ENCODE measurements around the gene NAGPA. TPM values are rescaled to one million over a fixed set of nuclear protein-coding genes. Genes with fewer than 3 reads are reported as not detected.

Gene NAGPA
- total RNA-seq, 1 experiment from 2014 or later, result 12.5 TPM

- ChIA-PET POLR2A (interaction anchor here (1.0 kb wide), 1 partner anchor 20 kb away, joined by 4 read pairs; no protein-coding TSS in a partner anchor), CTCF (no interaction called here)
- ATAC-seq (no peak), DNase-seq (ENCODE audit: low spot score) (no peak)
- Mint-ChIP-seq H3K4me3 (no peak overlapping the region), H3K27ac (no peak overlapping the region), H3K27me3 (ENCODE audit: low read depth) (no peaks in the 10 kb centered on the region; the same call in 1 of the 2 replicates), H3K9me3 (peaks cover 3% of the 10 kb centered on the region; the same call in 1 of the 2 replicates), H3K4me1 (no peaks in the 10 kb centered on the region), H3K36me3 (no peaks in the 10 kb centered on the region)
- TF ChIP-seq ARID4B (CRISPR knock-in tag; IDR thresholded peaks at IDR 0.05; ENCODE audit: borderline replicate concordance), result no peak
- TF ChIP-seq MXD4 (CRISPR knock-in tag; IDR thresholded peaks at IDR 0.05; ENCODE audit: borderline replicate concordance), result no peak
- TF ChIP-seq CDX4 (CRISPR knock-in tag; IDR thresholded peaks at IDR 0.05; ENCODE audit: borderline replicate concordance), result no peak
- no peak for TF ChIP-seq AFF4 (CRISPR knock-in tag; IDR thresholded peaks at IDR 0.05; ENCODE audit: borderline replicate concordance)
- no peak for TF ChIP-seq E2F1 (CRISPR knock-in tag; IDR thresholded peaks at IDR 0.05)
- no peak for TF ChIP-seq SOX15 (CRISPR knock-in tag; IDR thresholded peaks at IDR 0.05)
- no peak for TF ChIP-seq ZNF416 (CRISPR knock-in tag; IDR thresholded peaks at IDR 0.05)
- no peak for TF ChIP-seq ZNF317 (CRISPR knock-in tag; IDR thresholded peaks at IDR 0.05; ENCODE audit: borderline replicate concordance, low read depth)
- no peak for TF ChIP-seq MYBL2 (CRISPR knock-in tag; IDR thresholded peaks at IDR 0.05)
- TF ChIP-seq, protein P1, sequence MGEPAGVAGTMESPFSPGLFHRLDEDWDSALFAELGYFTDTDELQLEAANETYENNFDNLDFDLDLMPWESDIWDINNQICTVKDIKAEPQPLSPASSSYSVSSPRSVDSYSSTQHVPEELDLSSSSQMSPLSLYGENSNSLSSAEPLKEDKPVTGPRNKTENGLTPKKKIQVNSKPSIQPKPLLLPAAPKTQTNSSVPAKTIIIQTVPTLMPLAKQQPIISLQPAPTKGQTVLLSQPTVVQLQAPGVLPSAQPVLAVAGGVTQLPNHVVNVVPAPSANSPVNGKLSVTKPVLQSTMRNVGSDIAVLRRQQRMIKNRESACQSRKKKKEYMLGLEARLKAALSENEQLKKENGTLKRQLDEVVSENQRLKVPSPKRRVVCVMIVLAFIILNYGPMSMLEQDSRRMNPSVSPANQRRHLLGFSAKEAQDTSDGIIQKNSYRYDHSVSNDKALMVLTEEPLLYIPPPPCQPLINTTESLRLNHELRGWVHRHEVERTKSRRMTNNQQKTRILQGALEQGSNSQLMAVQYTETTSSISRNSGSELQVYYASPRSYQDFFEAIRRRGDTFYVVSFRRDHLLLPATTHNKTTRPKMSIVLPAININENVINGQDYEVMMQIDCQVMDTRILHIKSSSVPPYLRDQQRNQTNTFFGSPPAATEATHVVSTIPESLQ (CRISPR knock-in tag; IDR thresholded peaks at IDR 0.05), result no peak
- TF ChIP-seq ZNF219 (CRISPR knock-in tag; IDR thresholded peaks at IDR 0.05; ENCODE audit: borderline replicate concordance), result no peak
- TF ChIP-seq MLX (CRISPR knock-in tag; IDR thresholded peaks at IDR 0.05), result no peak
- TF ChIP-seq CREB1 (CRISPR knock-in tag; IDR thresholded peaks at IDR 0.05), result no peak
- no peak for TF ChIP-seq HMGA2 (CRISPR knock-in tag; IDR thresholded peaks at IDR 0.05)
- TF ChIP-seq ZBTB21 (CRISPR knock-in tag; IDR thresholded peaks at IDR 0.05; ENCODE audit: borderline replicate concordance), result no peak
- no peak for TF ChIP-seq TEAD1 (CRISPR knock-in tag; IDR thresholded peaks at IDR 0.05)
Measured at GRCh38 chr16:5016967-5017677, 16.6 kb downstream of the NAGPA start.

Measured in WTC11 (cell line).